Vagina (tissue), 2 donors: Measurements from ENCODE around the gene SNX32. TPM values are rescaled to one million over a fixed set of nuclear protein-coding genes. Genes with fewer than 3 reads are reported as not detected.

Experiments used
- DNase-seq, 2 donors: peaks; one replicate each; pipeline ENCODE4 v3.0.0-alpha.2; 2017; ENCODE audit errors: extremely low spot score in 2 of 2
- H3K27ac ChIP-seq: fragments of 200-600 bp; sonication (generic); one replicate; pipeline ENCODE4 v1.5.1; 2019
- H3K27me3 ChIP-seq: fragments of 200-600 bp; sonication (generic); one replicate; pipeline ENCODE4 v1.5.1; 2019
- H3K36me3 ChIP-seq, 2 donors: fragments of 200-600 bp; sonication (generic); one replicate each; pipeline ENCODE4 v1.5.1; 2017 to 2019
- H3K4me1 ChIP-seq: fragments of 200-600 bp; sonication (generic); one replicate; pipeline ENCODE4 v1.5.1; 2019
- H3K4me3 ChIP-seq, 2 donors: fragments of 200-600 bp; sonication (generic); 1 replicate in 1 of 2; 2 replicates in 1 of 2; pipeline ENCODE4 v1.5.1; 2016 to 2019
- H3K9me3 ChIP-seq: fragments of 200-600 bp; sonication (generic); one replicate; pipeline ENCODE4 v1.5.1; 2019
- CTCF ChIP-seq, 3 experiments: fragments of 450-650 bp in 2 of 3; fragments of 200-600 bp in 1 of 3; sonication (generic) in 1 of 3; IDR thresholded peaks; one replicate each; pipeline ENCODE4 v1.5.1; 2017 to 2019; ENCODE audit warnings: antibody characterized with exemption in 3 of 3, mild to moderate bottlenecking in 2 of 3, moderate library complexity in 2 of 3
- POLR2A ChIP-seq, 2 donors: fragments of 450-650 bp; IDR thresholded peaks; one replicate each; pipeline ENCODE4 v1.6.1; 2017; ENCODE audit warnings: antibody characterized with exemption in 2 of 2, mild to moderate bottlenecking in 2 of 2, moderate library complexity in 2 of 2
- POLR2AphosphoS5 ChIP-seq, 2 donors: sonication (generic); formaldehyde crosslinking; IDR thresholded peaks; one replicate each; pipeline ENCODE4 v1.9.0; 2017; ENCODE audit warnings: antibody characterized with exemption in 2 of 2, mild to moderate bottlenecking in 2 of 2, low read depth in 1 of 2; ENCODE audit not compliant: insufficient read depth in 1 of 2
- intact Hi-C: fragments of 100-400 bp; cut with DNase I; formaldehyde crosslinking; loops from one replicate; pipeline ENCODE4 v1.15.1; 2023
- total RNA-seq: library from RNA; depleted of rRNA; stranded (reverse); fragments of >200 nt; gene quantifications from one replicate; pipeline ENCODE4 v1.2.3, GENCODE V29; 2016

The SNX32 gene
- total RNA-seq, 1 donor from 2014 or later = 1.5 TPM

DNA sequence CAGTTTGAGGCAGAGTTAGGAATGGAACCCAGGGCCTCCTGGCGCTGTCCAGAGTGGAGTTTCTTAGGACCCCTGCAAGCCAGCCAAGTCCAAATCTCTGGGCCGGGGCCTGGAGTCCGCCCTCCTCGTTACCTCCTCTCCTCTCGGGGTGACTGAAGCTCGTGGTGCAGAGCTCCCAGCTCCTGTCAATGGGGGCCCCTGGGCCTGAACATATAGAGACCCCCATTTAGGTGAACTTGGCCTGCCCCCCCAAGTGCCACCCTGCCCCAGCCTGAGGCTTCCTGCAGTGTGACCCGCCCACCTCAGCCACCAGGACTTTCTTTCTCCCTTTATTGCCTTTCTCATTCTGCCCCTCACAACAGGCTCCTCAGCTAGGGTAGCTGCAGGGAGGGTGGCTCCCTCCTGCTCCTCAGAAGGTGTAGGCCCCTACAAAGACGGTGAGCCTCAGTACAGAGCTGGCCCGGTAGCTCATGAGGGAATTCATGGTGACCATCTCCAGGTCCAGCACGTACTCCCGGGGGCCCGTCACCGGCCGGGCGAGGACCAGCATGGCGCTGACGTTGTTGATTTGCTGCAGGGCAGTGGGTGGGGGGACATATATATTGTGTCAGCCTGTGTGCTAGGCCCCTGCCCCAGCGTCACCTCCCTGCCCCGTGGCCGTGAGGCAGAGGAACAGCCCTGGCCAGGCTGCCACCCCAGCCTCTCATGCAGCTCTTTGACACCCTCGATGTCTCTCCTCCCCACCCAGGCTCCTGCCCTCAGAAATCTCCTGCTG is 32.9 kb downstream of the SNX32 start:
- TF ChIP-seq POLR2AphosphoS5 (IDR thresholded peaks at IDR 0.05; ENCODE audit: insufficient read depth in 1 of 2, low read depth in 1 of 2) = no peak
- TF ChIP-seq CTCF (IDR thresholded peaks at IDR 0.05) = no peak
- no peak for TF ChIP-seq POLR2A (IDR thresholded peaks at IDR 0.05)
- intact Hi-C loops = no loop called here
- peaks cover 0 to 59% of the 10 kb centered on the region in 2 donors for H3K36me3 ChIP-seq
- no peaks in the 10 kb centered on the region for H3K9me3 ChIP-seq
- no peak for DNase-seq
- H3K27me3 ChIP-seq = no peaks in the 10 kb centered on the region
- no peak overlapping the region for H3K4me3 ChIP-seq
- H3K27ac ChIP-seq = no peak overlapping the region
- H3K4me1 ChIP-seq = peaks cover 26% of the 10 kb centered on the region

GRCh38 chr11:65867284-65868071 is 33.7 kb downstream of the SNX32 start:
- H3K9me3 ChIP-seq = no peaks in the 10 kb centered on the region
- H3K4me1 ChIP-seq = peaks cover 25% of the 10 kb centered on the region
- intact Hi-C loops = no loop called here
- peaks cover 0 to 52% of the 10 kb centered on the region in 2 donors for H3K36me3 ChIP-seq
- TF ChIP-seq POLR2A (IDR thresholded peaks at IDR 0.05) (no peak), CTCF (IDR thresholded peaks at IDR 0.05) (no peak), POLR2AphosphoS5 (IDR thresholded peaks at IDR 0.05; ENCODE audit: insufficient read depth in 1 of 2, low read depth in 1 of 2) (no peak)
- no peak overlapping the region for H3K4me3 ChIP-seq
- H3K27ac ChIP-seq = no peak overlapping the region
- no peaks in the 10 kb centered on the region for H3K27me3 ChIP-seq
- no peak for DNase-seq

- Histone ChIP-seq H3K9me3 (no peaks in the 10 kb centered on the region), H3K27ac (no peak overlapping the region), H3K4me3 (no peak overlapping the region), H3K36me3 (peaks cover 0 to 45% of the 10 kb centered on the region in 2 donors), H3K4me1 (peaks cover 28% of the 10 kb centered on the region), H3K27me3 (no peaks in the 10 kb centered on the region)
- no peak for DNase-seq
- TF ChIP-seq POLR2A (IDR thresholded peaks at IDR 0.05) (no peak), POLR2AphosphoS5 (IDR thresholded peaks at IDR 0.05; ENCODE audit: insufficient read depth in 1 of 2, low read depth in 1 of 2) (no peak), CTCF (IDR thresholded peaks at IDR 0.05) (no peak)
- intact Hi-C loops = no loop called here
These were observed 34.4 kb downstream of the SNX32 start for GRCh38 chr11:65868076-65868667.

DNA sequence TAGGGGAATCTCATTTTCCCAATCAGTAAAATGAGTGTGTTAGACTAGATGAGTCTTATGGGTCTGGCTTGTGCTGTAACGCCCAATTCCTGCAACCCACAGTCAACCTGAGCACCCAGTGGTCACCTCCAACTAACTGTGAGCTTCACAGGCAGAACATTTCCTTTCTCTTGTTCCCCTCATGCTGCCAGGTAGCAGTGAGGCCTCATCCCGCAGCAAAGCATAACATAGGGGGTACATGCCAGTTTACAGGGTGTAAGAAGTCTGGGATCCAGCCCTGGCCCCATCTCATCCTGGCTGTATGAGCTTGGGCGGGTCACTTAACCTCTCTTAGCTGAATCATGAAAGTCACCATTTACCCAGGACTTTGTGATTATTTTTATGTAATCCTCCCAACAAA is 35.1 kb downstream of the SNX32 start:
- TF ChIP-seq POLR2A (IDR thresholded peaks at IDR 0.05) (no peak), CTCF (IDR thresholded peaks at IDR 0.05) (no peak), POLR2AphosphoS5 (IDR thresholded peaks at IDR 0.05; ENCODE audit: insufficient read depth in 1 of 2, low read depth in 1 of 2) (no peak)
- Histone ChIP-seq H3K9me3 (no peaks in the 10 kb centered on the region), H3K27ac (no peak overlapping the region), H3K4me3 (no peak overlapping the region), H3K4me1 (peaks cover 32% of the 10 kb centered on the region), H3K27me3 (no peaks in the 10 kb centered on the region), H3K36me3 (peaks cover 0 to 40% of the 10 kb centered on the region in 2 donors)
- no peak for DNase-seq
- intact Hi-C loops = no loop called here
